ENCODE data around the gene SELL. TPM values are rescaled to one million over a fixed set of nuclear protein-coding genes. Genes with fewer than 3 reads are reported as not detected.

Gene SELL
- total and polyA plus RNA-seq, 2 experiments from 2014 or later: not detected

GRCh38 chr1:169692756-169693460 lies 18.5 kb downstream of the SELL start:
- no peaks in the 10 kb centered on the region for H3F3A ChIP-seq (replicated peaks; ENCODE audit: low read depth)
- no peak overlapping the region for H3K27ac ChIP-seq (ENCODE audit: low read depth)
- no peak overlapping the region for H3K4me3 Mint-ChIP-seq
- H3K4me2 ChIP-seq: no peak overlapping the region
- H3K9me2 ChIP-seq (ENCODE audit: insufficient read depth): no peaks in the 10 kb centered on the region
- no peak overlapping the region for H3K27ac Mint-ChIP-seq
- H3K79me2 ChIP-seq (replicated peaks; ENCODE audit: insufficient read depth): no peaks in the 10 kb centered on the region
- TF ChIP-seq ZNF462 (CRISPR knock-in tag; IDR thresholded peaks at IDR 0.05) (no peak), STAT1 (IDR thresholded peaks at IDR 0.05; ENCODE audit: unreplicated experiment) (no peak), ZNF114 (CRISPR knock-in tag; IDR thresholded peaks at IDR 0.05) (no peak), EZH2phosphoT487 (IDR thresholded peaks at IDR 0.05; ENCODE audit: unreplicated experiment) (no peak), ZNF331 (CRISPR knock-in tag; IDR thresholded peaks at IDR 0.05; ENCODE audit: low read depth) (no peak), REST (IDR thresholded peaks at IDR 0.05; ENCODE audit: unreplicated experiment) (no peak), CREB1 (CRISPR knock-in tag; IDR thresholded peaks at IDR 0.05; ENCODE audit: low read depth) (no peak), CTCF (conservative IDR thresholded peaks at IDR 0.05; ENCODE audit: low read depth in 2 of 2) (no peak), EZH2 (IDR thresholded peaks at IDR 0.05; ENCODE audit: low read depth, unreplicated experiment) (no peak), ETS1 (IDR thresholded peaks at IDR 0.05) (no peak), JUNB (IDR thresholded peaks at IDR 0.05; ENCODE audit: unreplicated experiment) (no peak)
- no peak overlapping the region for H3K4me3 ChIP-seq
- H3K27me3 Mint-ChIP-seq (ENCODE audit: insufficient read depth, low read depth, poor library complexity): peaks cover 40% of the 10 kb centered on the region
- no peak for DNase-seq (ENCODE audit: low spot score)
- peaks cover 21% of the 10 kb centered on the region for H3K4me1 Mint-ChIP-seq
- no peaks in the 10 kb centered on the region for H3K9me3 Mint-ChIP-seq
- H4K20me1 ChIP-seq (replicated peaks; ENCODE audit: insufficient read depth): no peaks in the 10 kb centered on the region
- no peaks in the 10 kb centered on the region for H3K36me3 ChIP-seq (ENCODE audit: insufficient read depth)
- H3K4me1 ChIP-seq (ENCODE audit: insufficient read depth): peaks cover 18% of the 10 kb centered on the region
- H3K27me3 ChIP-seq (ENCODE audit: insufficient read depth): peaks cover 55% of the 10 kb centered on the region
- H3K36me3 Mint-ChIP-seq (ENCODE audit: low read depth): no peaks in the 10 kb centered on the region
- no peak for ATAC-seq
- H2AFZ ChIP-seq: no peak overlapping the region

Data from GM23338 (cell line).